Ovary (tissue), 9 donors: ENCODE data around the gene IFRD2. TPM values are rescaled to one million over a fixed set of nuclear protein-coding genes. Genes with fewer than 3 reads are reported as not detected.
"Not testable (repeated sequence)": the region's sequence is repeated elsewhere in the genome, so short reads cannot be mapped to it uniquely, and the experiment has no call there.

Experiments
- DNase-seq, 5 donors: peaks; one replicate each; pipeline ENCODE4 v3.0.0-alpha.2; 2019 to 2020
- H3K27ac ChIP-seq, 2 donors: fragments of 200-600 bp; one replicate each; pipeline versions ENCODE4 v1.5.1 to v1.8.0; 2019 to 2022
- H3K27me3 ChIP-seq: fragments of 200-600 bp; one replicate; pipeline ENCODE4 v1.8.0; 2022
- H3K36me3 ChIP-seq: fragments of 200-600 bp; sonication (generic); one replicate; pipeline ENCODE4 v1.5.1; 2019
- H3K4me1 ChIP-seq: one replicate; pipeline ENCODE4 v1.8.1; 2013; ENCODE audit warnings: mild to moderate bottlenecking, moderate library complexity; ENCODE audit not compliant: insufficient read depth
- H3K4me3 ChIP-seq: fragments of 200-600 bp; sonication (generic); one replicate; pipeline ENCODE4 v1.5.1; 2017
- H3K9me3 ChIP-seq, 2 donors: fragments of 200-600 bp in 1 of 2; sonication (generic) in 1 of 2; one replicate each; pipeline versions ENCODE4 v1.5.1 to v1.8.1; 2013 to 2019; ENCODE audit warnings: mild to moderate bottlenecking in 1 of 2, moderate library complexity in 1 of 2
- EP300 ChIP-seq: sonication (generic); formaldehyde crosslinking; IDR thresholded peaks from one replicate; pipeline ENCODE4 v1.6.1; 2017; ENCODE audit warnings: antibody characterized with exemption
- POLR2A ChIP-seq: fragments of 450-650 bp; IDR thresholded peaks from one replicate; pipeline ENCODE4 v1.6.1; 2017; ENCODE audit warnings: antibody characterized with exemption, mild to moderate bottlenecking, moderate library complexity
- WGBS, 3 donors: extraction: QIAGEN DNeasy Blood & Tissue Kit in 1 of 3; methylation state at CpG; one replicate each; pipeline versions ENCODE4 v1.1.5 to v1.1.7; 2013 to 2017; 5-methylcytosine and 5-hydroxymethylcytosine counted together
- intact Hi-C, 4 donors: fragments of 100-400 bp; cut with DNase I; formaldehyde crosslinking; loops; one replicate each; pipeline versions ENCODE4 v1.11.0 to v1.15.1; 2022 to 2023
- polyA plus RNA-seq, 2 donors: library from polyadenylated mRNA; stranded (reverse); fragments of 200-250 nt in 1 of 2; fragments of 350-450 nt in 1 of 2; fragmentation: Illumina TruSeq in 1 of 2; extraction: RNeasy Lipid Tissue Mini Kit (QIAGEN cat#74804) in 1 of 2; gene quantifications; one replicate each; pipeline ENCODE4 v1.2.3, GENCODE V29; 2013 to 2014
- total RNA-seq, 7 donors: library from RNA; depleted of rRNA in 2 of 7; stranded (reverse); fragments of >200 nt in 2 of 7; fragmentation: NEBNext Ultra II Directional in 3 of 7; extraction: Animal tissue kit (Norgen Biotek cat#: 25700) in 3 of 7; gene quantifications; one replicate each; pipeline versions ENCODE4 v1.1.0 to v1.2.4, GENCODE V29; 2016 to 2023
- TF ChIP-seq, protein P1 (sequence below), 3 donors: fragments of 450-650 bp in 2 of 3; fragments of 200-600 bp in 1 of 3; IDR thresholded peaks; one replicate each; pipeline versions ENCODE4 v1.5.1 to v1.8.0; 2016 to 2022; ENCODE audit warnings: antibody characterized with exemption in 3 of 3, mild to moderate bottlenecking in 1 of 3
- donor health status: DM: no; HTN: no; CAD: no; lungs with moderate emphysema.
- donor health status: DM: no; HTN: no; CAD: no.
- donor health status: Bipolar disorder and iron deficiency.
- donor health status: DM: yes; HTN: yes; CAD: no.
- donor health status: DM: no; HTN: no; CAD: no.
- donor health status: DM: yes; HTN: yes; CAD: no.

IFRD2 gene
- total and polyA plus RNA-seq, 9 donors = 14.5 to 76.9 (median 50.3) TPM

DNA sequence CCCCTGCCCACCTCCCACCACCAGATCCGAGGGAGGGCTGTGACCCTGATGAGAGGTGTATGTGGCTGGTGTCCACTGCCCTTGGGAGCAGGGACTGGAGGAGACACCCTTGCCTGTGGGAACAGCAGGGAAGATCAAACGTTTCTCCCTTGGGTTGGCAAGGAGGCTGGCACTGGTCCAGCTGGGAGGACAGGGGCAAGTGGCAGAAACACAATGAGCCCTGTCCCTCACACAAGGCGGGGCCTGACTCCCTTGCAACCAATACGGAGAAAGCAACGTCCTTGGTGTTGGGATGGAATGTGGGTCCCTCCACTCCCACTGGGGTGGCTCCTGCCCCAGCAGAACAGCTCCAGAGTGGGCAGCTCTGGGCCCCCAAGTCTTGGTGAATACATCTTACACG lies 25.1 kb upstream of the IFRD2 start:
- intact Hi-C loops = no loop called here
- Histone ChIP-seq H3K4me3 (no peak overlapping the region), H3K9me3 (no peaks in the 10 kb centered on the region), H3K36me3 (no peaks in the 10 kb centered on the region), H3K4me1 (peaks cover 18% of the 10 kb centered on the region), H3K27me3 (no peaks in the 10 kb centered on the region), H3K27ac (no peak overlapping the region)
- TF ChIP-seq, protein P1, sequence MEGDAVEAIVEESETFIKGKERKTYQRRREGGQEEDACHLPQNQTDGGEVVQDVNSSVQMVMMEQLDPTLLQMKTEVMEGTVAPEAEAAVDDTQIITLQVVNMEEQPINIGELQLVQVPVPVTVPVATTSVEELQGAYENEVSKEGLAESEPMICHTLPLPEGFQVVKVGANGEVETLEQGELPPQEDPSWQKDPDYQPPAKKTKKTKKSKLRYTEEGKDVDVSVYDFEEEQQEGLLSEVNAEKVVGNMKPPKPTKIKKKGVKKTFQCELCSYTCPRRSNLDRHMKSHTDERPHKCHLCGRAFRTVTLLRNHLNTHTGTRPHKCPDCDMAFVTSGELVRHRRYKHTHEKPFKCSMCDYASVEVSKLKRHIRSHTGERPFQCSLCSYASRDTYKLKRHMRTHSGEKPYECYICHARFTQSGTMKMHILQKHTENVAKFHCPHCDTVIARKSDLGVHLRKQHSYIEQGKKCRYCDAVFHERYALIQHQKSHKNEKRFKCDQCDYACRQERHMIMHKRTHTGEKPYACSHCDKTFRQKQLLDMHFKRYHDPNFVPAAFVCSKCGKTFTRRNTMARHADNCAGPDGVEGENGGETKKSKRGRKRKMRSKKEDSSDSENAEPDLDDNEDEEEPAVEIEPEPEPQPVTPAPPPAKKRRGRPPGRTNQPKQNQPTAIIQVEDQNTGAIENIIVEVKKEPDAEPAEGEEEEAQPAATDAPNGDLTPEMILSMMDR (IDR thresholded peaks at IDR 0.05) = no peak
- TF ChIP-seq POLR2A = no peak
- no peak for TF ChIP-seq EP300
- WGBS, 3 donors = 52 to 61% (median 56%) methylated on average over 6 of the region's 6 CpGs
- DNase-seq = no peak

DNA sequence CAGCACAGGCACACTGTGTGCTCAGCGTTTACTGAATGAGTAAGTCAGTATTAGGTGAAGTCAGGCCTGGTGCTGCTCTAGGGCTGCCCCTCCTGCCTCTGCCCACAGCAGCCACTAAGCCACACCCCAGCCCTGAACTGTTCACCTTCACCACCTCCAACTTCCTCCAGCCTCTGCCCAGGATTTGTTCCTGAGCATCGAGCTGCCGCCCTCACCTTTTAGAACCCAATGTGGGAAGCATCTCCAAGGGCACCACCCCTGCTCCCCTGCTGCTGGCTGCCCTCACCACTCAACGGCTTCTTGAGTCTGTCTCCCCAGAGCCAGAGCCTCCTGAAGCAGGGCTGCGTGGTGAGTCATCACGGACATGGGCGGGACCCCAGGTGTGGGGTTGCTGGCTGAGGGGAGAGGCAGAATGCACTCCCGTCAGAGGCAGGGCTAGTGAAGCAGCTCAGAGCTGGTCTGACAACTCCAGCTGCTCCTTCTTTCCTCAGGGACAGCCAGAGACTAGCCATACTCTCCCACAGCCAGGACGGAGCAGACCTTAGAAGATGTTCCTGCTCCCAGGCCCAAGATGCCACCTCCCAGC lies 24.5 kb upstream of the IFRD2 start:
- intact Hi-C loops = no loop called here
- peaks cover 18% of the 10 kb centered on the region for H3K4me1 ChIP-seq
- TF ChIP-seq POLR2A (no peak), EP300 (no peak)
- TF ChIP-seq, protein P1 (IDR thresholded peaks at IDR 0.05) = no peak
- no peak overlapping the region for H3K27ac ChIP-seq
- no peaks in the 10 kb centered on the region for H3K27me3 ChIP-seq
- H3K4me3 ChIP-seq = no peak overlapping the region
- no peaks in the 10 kb centered on the region for H3K36me3 ChIP-seq
- WGBS, 3 donors = 58 to 61% (median 60%) methylated on average over 9 of the region's 9 CpGs
- no peaks in the 10 kb centered on the region for H3K9me3 ChIP-seq
- no peak for DNase-seq

DNA sequence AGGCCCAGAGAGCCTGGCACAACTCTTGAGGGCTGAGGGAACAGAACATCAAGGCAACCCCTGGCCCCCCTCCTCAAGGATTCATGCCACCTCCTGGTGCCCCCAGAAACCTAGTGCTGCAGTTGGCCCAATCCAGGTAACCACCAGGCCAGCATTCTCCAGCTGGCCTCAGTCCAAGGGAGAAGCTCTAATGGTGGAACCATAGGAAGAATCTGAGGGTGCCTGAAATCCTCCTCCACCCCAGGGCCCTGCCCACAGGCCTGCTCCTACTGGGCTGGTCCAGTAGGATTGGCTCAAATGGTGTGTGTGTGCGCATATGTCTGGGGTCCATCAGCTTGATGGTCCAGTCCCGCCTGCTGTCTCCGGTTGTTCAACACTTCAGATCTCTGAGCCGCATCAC lies 22.6 kb upstream of the IFRD2 start:
- TF ChIP-seq, protein P1 (IDR thresholded peaks at IDR 0.05) = no peak
- no peak for TF ChIP-seq POLR2A
- TF ChIP-seq EP300 = no peak
- Histone ChIP-seq H3K27ac (no peak overlapping the region), H3K36me3 (no peaks in the 10 kb centered on the region)

DNA sequence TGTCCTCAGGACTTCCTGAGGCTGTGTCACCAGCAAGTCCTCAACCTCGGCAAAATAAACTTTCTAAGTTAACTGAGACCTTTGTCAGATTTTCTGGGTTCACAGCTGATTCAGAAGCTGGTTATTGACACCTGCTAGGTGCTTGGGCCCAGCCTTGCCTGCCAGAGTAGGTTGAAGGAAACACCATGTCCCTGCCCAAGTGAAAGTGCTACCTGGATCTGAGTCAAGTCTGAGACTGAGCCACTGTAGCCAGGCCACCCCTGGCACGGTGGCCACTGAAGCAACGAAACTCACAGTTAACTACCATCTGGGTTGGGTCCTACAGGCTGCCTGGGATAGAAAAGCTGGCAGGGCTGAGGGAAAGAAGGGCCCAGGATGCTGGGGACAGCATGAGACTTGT lies 22.1 kb upstream of the IFRD2 start:
- WGBS, 3 donors = 79 to 82% (median 81%) methylated on average over 3 of the region's 3 CpGs
- Histone ChIP-seq H3K9me3 (no peaks in the 10 kb centered on the region), H3K36me3 (no peaks in the 10 kb centered on the region)

More for the DNA sequence above, 22.6 kb upstream of the IFRD2 start:
- peaks cover 10% of the 10 kb centered on the region for H3K4me1 ChIP-seq
- no peak overlapping the region for H3K4me3 ChIP-seq
- H3K27me3 ChIP-seq = no peaks in the 10 kb centered on the region
- WGBS, 3 donors = 94 to 98% (median 97%) methylated on average over 4 of the region's 4 CpGs
- intact Hi-C loops = no loop called here
- H3K9me3 ChIP-seq = no peaks in the 10 kb centered on the region
- DNase-seq = no peak

DNA sequence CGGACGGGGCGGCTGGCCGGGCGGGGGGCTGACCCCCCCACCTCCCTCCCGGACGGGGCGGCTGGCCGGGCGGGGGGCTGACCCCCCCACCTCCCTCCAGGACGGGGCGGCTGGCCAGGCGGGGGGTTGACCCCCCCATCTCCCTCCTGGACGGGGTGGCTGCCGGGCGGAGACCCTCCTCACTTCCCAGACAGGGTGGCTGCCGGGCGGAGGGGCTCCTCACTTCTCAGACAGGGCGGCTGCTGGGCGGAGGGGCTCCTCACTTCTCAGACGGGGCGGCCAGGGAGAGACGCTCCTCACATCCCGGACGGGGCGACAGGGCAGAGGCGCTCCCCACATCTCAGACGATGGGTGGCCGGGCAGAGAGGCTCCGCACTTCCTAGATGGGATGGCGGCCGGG lies 19.8 kb upstream of the IFRD2 start:
- H3K4me1 ChIP-seq, DNase-seq, H3K9me3 ChIP-seq, H3K27me3 ChIP-seq, H3K27ac ChIP-seq, intact Hi-C loops, H3K4me3 ChIP-seq, H3K36me3 ChIP-seq: not testable (repeated sequence)
- WGBS, 3 donors = 92 to 100% (median 94%) methylated on average over 1 to 32 of the region's 32 CpGs

More for the DNA sequence above, 22.1 kb upstream of the IFRD2 start:
- H3K27ac ChIP-seq = no peak overlapping the region
- H3K27me3 ChIP-seq = no peaks in the 10 kb centered on the region
- intact Hi-C loops = no loop called here
- peaks cover 5% of the 10 kb centered on the region for H3K4me1 ChIP-seq
- DNase-seq = no peak
- no peak overlapping the region for H3K4me3 ChIP-seq
- TF ChIP-seq POLR2A (no peak), EP300 (no peak)
- TF ChIP-seq, protein P1 (IDR thresholded peaks at IDR 0.05) = no peak
